Type B pancreatic cell (in vitro differentiated cells): ENCODE measurements around the gene EPN1. TPM values are rescaled to one million over a fixed set of nuclear protein-coding genes. Genes with fewer than 3 reads are reported as not detected.

Experiments
- DNase-seq: peaks from one replicate; pipeline ENCODE4 v3.0.0; 2021; ENCODE audit warnings: mixed read lengths; ENCODE audit not compliant: unreplicated experiment; ENCODE audit errors: extremely low spot score
- H3K27ac Mint-ChIP-seq: 2 replicates; pipeline ENCODE4 v1.8.0; 2021; ENCODE audit warnings: mild to moderate bottlenecking, mixed read lengths
- H3K27me3 Mint-ChIP-seq: 2 replicates; pipeline ENCODE4 v1.8.0; 2021; ENCODE audit warnings: mixed read lengths
- H3K36me3 Mint-ChIP-seq: 2 replicates; pipeline ENCODE4 v1.8.0; 2021; ENCODE audit warnings: mixed read lengths
- H3K4me1 Mint-ChIP-seq: one replicate; pipeline ENCODE4 v1.8.0; 2021; ENCODE audit warnings: mixed read lengths; ENCODE audit not compliant: unreplicated experiment
- H3K4me3 Mint-ChIP-seq: 2 replicates; pipeline ENCODE4 v1.8.0; 2021; ENCODE audit warnings: mild to moderate bottlenecking, mixed read lengths
- H3K9me3 Mint-ChIP-seq: 2 replicates; pipeline ENCODE4 v1.8.0; 2021; ENCODE audit warnings: mixed read lengths
- CTCF ChIP-seq: fragments of 200-600 bp; sonication (generic); conservative IDR thresholded peaks from 2 replicates; pipeline ENCODE4 v1.5.0; 2021; ENCODE audit warnings: antibody characterized with exemption, mild to moderate bottlenecking
- total RNA-seq: library from RNA; stranded (reverse); gene quantifications from 2 replicates; pipeline ENCODE4 v1.2.1, GENCODE V29; 2021; ENCODE audit warnings: low replicate concordance

Gene EPN1
- total RNA-seq, 1 donor from 2014 or later, result 121 TPM

DNA sequence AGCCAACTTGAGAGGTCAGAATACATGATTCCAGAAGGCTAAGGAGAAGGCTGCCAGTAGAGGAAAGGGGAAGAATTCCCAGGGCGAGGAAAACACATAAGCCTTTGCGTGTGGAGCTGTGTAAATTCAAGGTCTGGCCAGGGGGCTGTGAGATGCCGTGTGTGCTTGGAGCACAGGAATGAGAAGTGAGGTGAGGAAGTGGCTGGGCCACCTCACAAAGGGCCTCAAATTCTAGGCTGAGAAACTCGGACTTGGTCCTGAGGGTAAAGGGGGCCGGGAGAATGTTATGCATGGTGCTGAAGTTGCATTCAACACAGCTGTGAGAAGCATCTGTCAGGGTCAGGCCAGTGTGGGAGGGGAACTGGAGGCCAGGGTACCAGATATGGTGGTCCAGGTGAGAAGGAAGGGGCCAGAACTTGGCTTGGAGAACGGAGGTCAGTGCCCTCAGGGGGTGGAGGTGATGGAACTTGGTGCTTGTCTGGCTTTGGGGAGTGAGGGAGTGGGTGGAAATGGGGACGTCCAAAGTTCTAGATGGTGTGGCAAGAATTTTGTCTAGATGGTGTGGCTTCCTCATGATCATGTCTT is 39.1 kb upstream of the EPN1 start:
- peak overlapping the region; percentile 99 for H3K27ac Mint-ChIP-seq
- peaks cover 17% of the 10 kb centered on the region for H3K36me3 Mint-ChIP-seq
- peaks cover 40% of the 10 kb centered on the region for H3K4me1 Mint-ChIP-seq
- DNase-seq, result no peak
- no peaks in the 10 kb centered on the region for H3K9me3 Mint-ChIP-seq
- TF ChIP-seq CTCF, result no peak
- H3K4me3 Mint-ChIP-seq, result peak overlapping the region; percentile 100
- no peaks in the 10 kb centered on the region for H3K27me3 Mint-ChIP-seq

- H3K4me1 Mint-ChIP-seq, result peaks cover 40% of the 10 kb centered on the region
- peak overlapping the region; percentile 99 for H3K27ac Mint-ChIP-seq
- H3K9me3 Mint-ChIP-seq, result no peaks in the 10 kb centered on the region
- no peak for TF ChIP-seq CTCF
- peak overlapping the region; percentile 100 for H3K4me3 Mint-ChIP-seq
- DNase-seq, result no peak
- H3K36me3 Mint-ChIP-seq, result peaks cover 18% of the 10 kb centered on the region
- H3K27me3 Mint-ChIP-seq, result no peaks in the 10 kb centered on the region
Measured at GRCh38 chr19:55636723-55637122, 38.3 kb upstream of the EPN1 start.

GRCh38 chr19:55637534-55637933 is 37.5 kb upstream of the EPN1 start:
- Mint-ChIP-seq H3K27ac (peak overlapping the region; percentile 90), H3K4me1 (peaks cover 40% of the 10 kb centered on the region)

DNA sequence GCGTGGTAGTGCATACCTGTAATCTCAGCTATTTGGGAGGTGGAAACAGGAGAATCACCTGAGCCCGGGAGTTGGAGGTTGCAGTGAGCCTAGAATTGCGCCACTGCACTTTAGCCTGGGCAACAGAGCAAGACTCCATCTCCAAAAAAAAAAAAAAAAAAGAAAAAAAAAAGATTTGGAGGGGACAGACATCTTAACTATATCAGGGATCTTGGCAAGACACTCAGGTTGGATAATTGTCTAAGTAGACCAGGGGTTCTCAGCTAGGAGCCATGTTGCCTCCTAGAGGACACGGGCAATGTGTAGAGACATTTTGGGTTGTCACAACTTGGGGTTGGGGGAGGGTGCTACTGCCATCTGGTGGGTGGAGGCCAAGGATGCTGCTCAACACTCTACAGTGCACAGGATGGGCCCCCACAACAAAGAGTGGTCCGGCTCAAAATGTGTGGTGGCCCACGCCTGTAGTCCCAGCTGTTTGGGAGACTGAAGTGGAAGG is 36.1 kb upstream of the EPN1 start:
- DNase-seq, result no peak
- Mint-ChIP-seq H3K4me1 (peaks cover 46% of the 10 kb centered on the region), H3K9me3 (no peaks in the 10 kb centered on the region), H3K27ac (peak overlapping the region; percentile 74), H3K27me3 (peaks cover 5% of the 10 kb centered on the region), H3K4me3 (peak overlapping the region; percentile 82), H3K36me3 (peaks cover 25% of the 10 kb centered on the region)
- TF ChIP-seq CTCF, result peak; percentile 68

More at GRCh38 chr19:55637534-55637933, 37.5 kb upstream of the EPN1 start:
- no peak for TF ChIP-seq CTCF
- Mint-ChIP-seq H3K4me3 (peak overlapping the region; percentile 83), H3K9me3 (no peaks in the 10 kb centered on the region), H3K36me3 (peaks cover 21% of the 10 kb centered on the region), H3K27me3 (no peaks in the 10 kb centered on the region)
- no peak for DNase-seq

- peaks cover 21% of the 10 kb centered on the region for H3K36me3 Mint-ChIP-seq
- TF ChIP-seq CTCF, result no peak
- H3K9me3 Mint-ChIP-seq, result no peaks in the 10 kb centered on the region
- peak overlapping the region; percentile 91 for H3K27ac Mint-ChIP-seq
- H3K27me3 Mint-ChIP-seq, result peaks cover 5% of the 10 kb centered on the region
- peak; percentile 71 for DNase-seq
- H3K4me3 Mint-ChIP-seq, result peak overlapping the region; percentile 91
- H3K4me1 Mint-ChIP-seq, result peaks cover 40% of the 10 kb centered on the region
Measured at GRCh38 chr19:55640043-55640576, 34.9 kb upstream of the EPN1 start.
